GM12878 (cell line): Measurements from ENCODE around the gene SEC14L1. TPM values are rescaled to one million over a fixed set of nuclear protein-coding genes. Genes with fewer than 3 reads are reported as not detected.

ENCODE experiments used
- CBFB ChIP-seq: IDR thresholded peaks from 2 replicates; pipeline ENCODE4 v1.6.1; 2016; ENCODE audit warnings: antibody characterized with exemption, low read depth
- EED ChIP-seq: sonication (generic); IDR thresholded peaks from 2 replicates; pipeline ENCODE4 v1.6.1; 2016; ENCODE audit warnings: antibody characterized with exemption, low read depth
- ESRRA ChIP-seq: IDR thresholded peaks from 2 replicates; pipeline ENCODE4 v1.6.1; 2012; ENCODE audit warnings: mild to moderate bottlenecking, low read length, improper control_type of control experiment
- GABPA ChIP-seq: IDR thresholded peaks from 2 replicates; pipeline ENCODE4 v1.6.1; 2014; ENCODE audit warnings: antibody characterized with exemption, low read depth, mild to moderate bottlenecking, inconsistent platforms
- HCFC1 ChIP-seq: fragments of 150-350 bp; IDR thresholded peaks from 2 replicates; pipeline ENCODE4 v1.6.1; 2014; ENCODE audit warnings: low read length
- HDAC6 ChIP-seq: fragments of 200-600 bp; sonication (generic); IDR thresholded peaks from one replicate; pipeline ENCODE4 v1.8.0; 2017; ENCODE audit warnings: antibody characterized with exemption; ENCODE audit not compliant: unreplicated experiment
- KDM1A ChIP-seq: fragments of 200-600 bp; sonication (generic); IDR thresholded peaks from 2 replicates; pipeline ENCODE4 v1.6.1; 2016; ENCODE audit warnings: borderline replicate concordance
- NFXL1 ChIP-seq: fragments of 450-650 bp; IDR thresholded peaks from 2 replicates; pipeline ENCODE4 v1.6.1; 2017; ENCODE audit warnings: antibody characterized with exemption, mild to moderate bottlenecking, borderline replicate concordance
- PAX5 ChIP-seq: IDR thresholded peaks from 2 replicates; pipeline ENCODE4 v1.6.1; 2011; ENCODE audit warnings: low read depth, low read length, borderline replicate concordance
- RCOR1 ChIP-seq: conservative IDR thresholded peaks from 2 replicates; pipeline ENCODE4 v1.6.1; 2012; ENCODE audit warnings: low read depth, low read length, improper control_type of control experiment
- RUNX3 ChIP-seq: IDR thresholded peaks from 2 replicates; pipeline ENCODE4 v1.6.1; 2012; ENCODE audit warnings: low read length, inconsistent platforms
- SMAD5 ChIP-seq: IDR thresholded peaks from 2 replicates; pipeline ENCODE4 v1.6.1; 2016; ENCODE audit warnings: antibody characterized with exemption, low read depth
- SREBF1 ChIP-seq: IDR thresholded peaks from 2 replicates; pipeline ENCODE4 v1.6.1; 2012; ENCODE audit warnings: mild to moderate bottlenecking, low read length
- SUZ12 ChIP-seq: fragments of 200-600 bp; sonication (generic); IDR thresholded peaks from one replicate; pipeline ENCODE4 v1.6.1; 2018; ENCODE audit warnings: antibody characterized with exemption, mild to moderate bottlenecking; ENCODE audit not compliant: unreplicated experiment
- TCF12 ChIP-seq: IDR thresholded peaks from 2 replicates; pipeline ENCODE4 v1.6.1; 2011; ENCODE audit warnings: low read depth, mild to moderate bottlenecking, low read length
- TCF7 ChIP-seq: IDR thresholded peaks from 2 replicates; pipeline ENCODE4 v1.6.1; 2014; ENCODE audit warnings: antibody characterized with exemption, borderline replicate concordance
- ZNF274 ChIP-seq: IDR thresholded peaks from one replicate; pipeline ENCODE4 v1.8.0; 2011; ENCODE audit not compliant: insufficient read length, insufficient read depth
- polyA plus RNA-seq, 11 experiments: library from polyadenylated mRNA; depleted of rRNA in 4 of 11; unstranded in 6 of 11; stranded (reverse) in 5 of 11; fragments of >200 nt; fragmentation: Nextera tagmentation in 4 of 11; fragmentation: Illumina TruSeq in 1 of 11; extraction: Ambion mirVana in 4 of 11; extraction: Trizol in 1 of 11; gene quantifications; 1 replicate in 1 of 11; 2 replicates in 10 of 11; pipeline versions ENCODE4 v1.2.1 to v1.2.3, GENCODE V29; 2011 to 2016; ENCODE audit warnings: inconsistent platforms in 2 of 11, missing spikeins in 2 of 11, low read depth in 1 of 11
- total RNA-seq, 4 experiments: library from RNA; depleted of rRNA in 3 of 4; stranded (reverse); fragments of >200 nt in 3 of 4; fragmentation: Illumina TruSeq in 1 of 4; extraction: Trizol in 1 of 4; gene quantifications; 2 replicates each; pipeline versions ENCODE4 v1.2.1 to v1.2.3, GENCODE V29; 2013 to 2021
- TF ChIP-seq, protein P1 (sequence below): IDR thresholded peaks from 2 replicates; pipeline ENCODE4 v1.6.1; 2012; ENCODE audit warnings: low read length, inconsistent platforms
- TF ChIP-seq, protein P2 (sequence below): fragments of 450-650 bp; IDR thresholded peaks from 2 replicates; pipeline ENCODE4 v1.6.1; 2017; ENCODE audit warnings: mild to moderate bottlenecking, moderate library complexity
- TF ChIP-seq, protein P3 (sequence below): fragments of 450-650 bp; formaldehyde crosslinking; IDR thresholded peaks from 2 replicates; pipeline ENCODE4 v1.4.0; 2022; ENCODE audit warnings: mild to moderate bottlenecking, moderate library complexity
- TF ChIP-seq, protein P4 (sequence below): fragments of 450-650 bp; IDR thresholded peaks from 2 replicates; pipeline ENCODE4 v1.6.1; 2018; ENCODE audit warnings: mild to moderate bottlenecking, low read depth, moderate library complexity; ENCODE audit not compliant: partially characterized antibody

The SEC14L1 gene
- total and polyA plus RNA-seq, 10 of the 15 experiments (the other 5 are each of a cell fraction or from before 2014, with no cell fraction given), result 6.3 to 66.1 (median 33.5) TPM

DNA sequence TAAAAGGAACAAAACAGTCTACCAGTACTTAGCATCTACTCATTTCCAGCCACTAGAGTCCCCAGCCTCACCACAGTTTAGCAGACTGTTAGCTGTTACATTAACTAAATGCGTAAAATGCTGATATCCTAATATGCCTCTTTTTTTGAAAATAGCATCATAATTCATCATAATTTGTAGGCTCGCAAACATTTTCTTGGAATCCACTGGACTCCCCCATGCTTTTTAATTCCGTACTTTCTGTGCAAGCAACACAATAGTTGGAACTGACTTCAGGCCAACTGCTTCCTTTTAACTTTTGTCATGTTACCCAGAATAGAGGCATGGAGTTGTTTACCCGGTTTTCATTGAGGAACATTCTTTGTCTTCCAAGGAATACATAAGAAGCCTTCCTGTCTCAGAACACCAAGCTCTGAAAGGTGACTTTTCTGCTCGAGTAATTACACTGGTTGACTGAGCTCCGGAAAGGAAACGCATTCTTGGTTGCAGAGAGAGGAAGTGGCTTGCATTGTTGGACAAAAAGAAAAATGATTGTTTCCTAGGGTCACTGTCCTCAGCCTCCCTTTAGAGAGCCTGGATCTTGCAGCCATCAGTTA, 30.9 kb upstream of the SEC14L1 start (continued):
- TF ChIP-seq HCFC1, result no peak
- no peak for TF ChIP-seq CBFB
- peak; percentile 42; the same call in 1 of the 2 replicates for TF ChIP-seq GABPA
- no peak for TF ChIP-seq TCF7
- peak; percentile 75 for TF ChIP-seq RUNX3
- no peak for TF ChIP-seq SREBF1
- TF ChIP-seq, protein P1, sequence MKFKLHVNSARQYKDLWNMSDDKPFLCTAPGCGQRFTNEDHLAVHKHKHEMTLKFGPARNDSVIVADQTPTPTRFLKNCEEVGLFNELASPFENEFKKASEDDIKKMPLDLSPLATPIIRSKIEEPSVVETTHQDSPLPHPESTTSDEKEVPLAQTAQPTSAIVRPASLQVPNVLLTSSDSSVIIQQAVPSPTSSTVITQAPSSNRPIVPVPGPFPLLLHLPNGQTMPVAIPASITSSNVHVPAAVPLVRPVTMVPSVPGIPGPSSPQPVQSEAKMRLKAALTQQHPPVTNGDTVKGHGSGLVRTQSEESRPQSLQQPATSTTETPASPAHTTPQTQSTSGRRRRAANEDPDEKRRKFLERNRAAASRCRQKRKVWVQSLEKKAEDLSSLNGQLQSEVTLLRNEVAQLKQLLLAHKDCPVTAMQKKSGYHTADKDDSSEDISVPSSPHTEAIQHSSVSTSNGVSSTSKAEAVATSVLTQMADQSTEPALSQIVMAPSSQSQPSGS, result no peak
- TF ChIP-seq, protein P2, sequence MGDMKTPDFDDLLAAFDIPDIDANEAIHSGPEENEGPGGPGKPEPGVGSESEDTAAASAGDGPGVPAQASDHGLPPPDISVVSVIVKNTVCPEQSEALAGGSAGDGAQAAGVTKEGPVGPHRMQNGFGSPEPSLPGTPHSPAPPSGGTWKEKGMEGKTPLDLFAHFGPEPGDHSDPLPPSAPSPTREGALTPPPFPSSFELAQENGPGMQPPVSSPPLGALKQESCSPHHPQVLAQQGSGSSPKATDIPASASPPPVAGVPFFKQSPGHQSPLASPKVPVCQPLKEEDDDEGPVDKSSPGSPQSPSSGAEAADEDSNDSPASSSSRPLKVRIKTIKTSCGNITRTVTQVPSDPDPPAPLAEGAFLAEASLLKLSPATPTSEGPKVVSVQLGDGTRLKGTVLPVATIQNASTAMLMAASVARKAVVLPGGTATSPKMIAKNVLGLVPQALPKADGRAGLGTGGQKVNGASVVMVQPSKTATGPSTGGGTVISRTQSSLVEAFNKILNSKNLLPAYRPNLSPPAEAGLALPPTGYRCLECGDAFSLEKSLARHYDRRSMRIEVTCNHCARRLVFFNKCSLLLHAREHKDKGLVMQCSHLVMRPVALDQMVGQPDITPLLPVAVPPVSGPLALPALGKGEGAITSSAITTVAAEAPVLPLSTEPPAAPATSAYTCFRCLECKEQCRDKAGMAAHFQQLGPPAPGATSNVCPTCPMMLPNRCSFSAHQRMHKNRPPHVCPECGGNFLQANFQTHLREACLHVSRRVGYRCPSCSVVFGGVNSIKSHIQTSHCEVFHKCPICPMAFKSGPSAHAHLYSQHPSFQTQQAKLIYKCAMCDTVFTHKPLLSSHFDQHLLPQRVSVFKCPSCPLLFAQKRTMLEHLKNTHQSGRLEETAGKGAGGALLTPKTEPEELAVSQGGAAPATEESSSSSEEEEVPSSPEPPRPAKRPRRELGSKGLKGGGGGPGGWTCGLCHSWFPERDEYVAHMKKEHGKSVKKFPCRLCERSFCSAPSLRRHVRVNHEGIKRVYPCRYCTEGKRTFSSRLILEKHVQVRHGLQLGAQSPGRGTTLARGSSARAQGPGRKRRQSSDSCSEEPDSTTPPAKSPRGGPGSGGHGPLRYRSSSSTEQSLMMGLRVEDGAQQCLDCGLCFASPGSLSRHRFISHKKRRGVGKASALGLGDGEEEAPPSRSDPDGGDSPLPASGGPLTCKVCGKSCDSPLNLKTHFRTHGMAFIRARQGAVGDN, result peak; percentile 16; the same call in 1 of the 2 replicates
- no peak for TF ChIP-seq NFXL1
- TF ChIP-seq, protein P3, sequence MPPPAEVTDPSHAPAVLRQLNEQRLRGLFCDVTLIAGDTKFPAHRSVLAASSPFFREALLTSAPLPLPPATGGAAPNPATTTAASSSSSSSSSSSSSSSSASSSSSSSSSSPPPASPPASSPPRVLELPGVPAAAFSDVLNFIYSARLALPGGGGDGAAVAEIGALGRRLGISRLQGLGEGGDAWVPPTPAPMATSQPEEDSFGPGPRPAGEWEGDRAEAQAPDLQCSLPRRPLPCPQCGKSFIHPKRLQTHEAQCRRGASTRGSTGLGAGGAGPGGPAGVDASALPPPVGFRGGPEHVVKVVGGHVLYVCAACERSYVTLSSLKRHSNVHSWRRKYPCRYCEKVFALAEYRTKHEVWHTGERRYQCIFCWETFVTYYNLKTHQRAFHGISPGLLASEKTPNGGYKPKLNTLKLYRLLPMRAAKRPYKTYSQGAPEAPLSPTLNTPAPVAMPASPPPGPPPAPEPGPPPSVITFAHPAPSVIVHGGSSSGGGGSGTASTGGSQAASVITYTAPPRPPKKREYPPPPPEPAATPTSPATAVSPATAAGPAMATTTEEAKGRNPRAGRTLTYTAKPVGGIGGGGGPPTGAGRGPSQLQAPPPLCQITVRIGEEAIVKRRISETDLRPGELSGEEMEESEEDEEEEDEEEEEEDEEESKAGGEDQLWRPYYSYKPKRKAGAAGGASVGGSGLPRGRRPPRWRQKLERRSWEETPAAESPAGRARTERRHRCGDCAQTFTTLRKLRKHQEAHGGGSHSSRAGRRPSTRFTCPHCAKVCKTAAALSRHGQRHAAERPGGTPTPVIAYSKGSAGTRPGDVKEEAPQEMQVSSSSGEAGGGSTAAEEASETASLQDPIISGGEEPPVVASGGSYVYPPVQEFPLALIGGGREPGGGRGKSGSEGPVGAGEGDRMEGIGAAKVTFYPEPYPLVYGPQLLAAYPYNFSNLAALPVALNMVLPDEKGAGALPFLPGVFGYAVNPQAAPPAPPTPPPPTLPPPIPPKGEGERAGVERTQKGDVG (CRISPR knock-in tag), result no peak
- TF ChIP-seq PAX5, result peak; percentile 71; the same call in 1 of the 2 replicates
- no peak for TF ChIP-seq HDAC6
- no peak for TF ChIP-seq TCF12
- no peak for TF ChIP-seq ESRRA
- peak; percentile 79 for TF ChIP-seq EED
- TF ChIP-seq ZNF274, result no peak
- no peak for TF ChIP-seq KDM1A
- TF ChIP-seq SMAD5, result no peak
- TF ChIP-seq, protein P4, sequence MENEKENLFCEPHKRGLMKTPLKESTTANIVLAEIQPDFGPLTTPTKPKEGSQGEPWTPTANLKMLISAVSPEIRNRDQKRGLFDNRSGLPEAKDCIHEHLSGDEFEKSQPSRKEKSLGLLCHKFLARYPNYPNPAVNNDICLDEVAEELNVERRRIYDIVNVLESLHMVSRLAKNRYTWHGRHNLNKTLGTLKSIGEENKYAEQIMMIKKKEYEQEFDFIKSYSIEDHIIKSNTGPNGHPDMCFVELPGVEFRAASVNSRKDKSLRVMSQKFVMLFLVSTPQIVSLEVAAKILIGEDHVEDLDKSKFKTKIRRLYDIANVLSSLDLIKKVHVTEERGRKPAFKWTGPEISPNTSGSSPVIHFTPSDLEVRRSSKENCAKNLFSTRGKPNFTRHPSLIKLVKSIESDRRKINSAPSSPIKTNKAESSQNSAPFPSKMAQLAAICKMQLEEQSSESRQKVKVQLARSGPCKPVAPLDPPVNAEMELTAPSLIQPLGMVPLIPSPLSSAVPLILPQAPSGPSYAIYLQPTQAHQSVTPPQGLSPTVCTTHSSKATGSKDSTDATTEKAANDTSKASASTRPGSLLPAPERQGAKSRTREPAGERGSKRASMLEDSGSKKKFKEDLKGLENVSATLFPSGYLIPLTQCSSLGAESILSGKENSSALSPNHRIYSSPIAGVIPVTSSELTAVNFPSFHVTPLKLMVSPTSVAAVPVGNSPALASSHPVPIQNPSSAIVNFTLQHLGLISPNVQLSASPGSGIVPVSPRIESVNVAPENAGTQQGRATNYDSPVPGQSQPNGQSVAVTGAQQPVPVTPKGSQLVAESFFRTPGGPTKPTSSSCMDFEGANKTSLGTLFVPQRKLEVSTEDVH, result no peak
- TF ChIP-seq RCOR1, result no peak
- TF ChIP-seq SUZ12, result no peak
